GM12873 (cell line): Measurements from ENCODE around the gene SLC38A9.

Source experiments
- TF ChIP-seq, protein P1 (sequence below): IDR thresholded peaks from 2 replicates; pipeline ENCODE4 v1.5.1; 2012; ENCODE audit warnings: low read depth, mild to moderate bottlenecking, moderate library complexity, low read length, control low read depth; ENCODE audit not compliant: insufficient read depth; ENCODE audit errors: missing control alignments

The SLC38A9 gene

DNA sequence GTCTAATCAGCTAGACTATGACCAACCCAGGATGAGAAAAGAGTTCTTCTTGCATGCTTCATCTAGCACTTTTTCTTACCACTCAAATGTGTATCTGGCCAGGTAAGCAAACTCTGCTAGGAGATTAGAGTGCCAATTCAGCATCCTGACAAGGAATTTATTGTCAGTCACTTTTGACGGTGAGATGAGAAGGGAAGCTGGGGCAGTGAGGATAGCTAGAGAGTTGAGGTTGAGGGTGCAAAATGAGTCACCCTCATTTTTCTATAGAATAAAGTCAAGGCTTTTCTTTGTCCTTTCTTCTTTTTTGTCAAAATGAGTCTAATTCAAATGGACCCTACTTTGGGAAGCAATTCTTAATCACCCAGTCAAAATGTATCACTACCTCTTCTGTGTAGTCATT, 102.7 kb downstream of the SLC38A9 start:
- TF ChIP-seq, protein P1, sequence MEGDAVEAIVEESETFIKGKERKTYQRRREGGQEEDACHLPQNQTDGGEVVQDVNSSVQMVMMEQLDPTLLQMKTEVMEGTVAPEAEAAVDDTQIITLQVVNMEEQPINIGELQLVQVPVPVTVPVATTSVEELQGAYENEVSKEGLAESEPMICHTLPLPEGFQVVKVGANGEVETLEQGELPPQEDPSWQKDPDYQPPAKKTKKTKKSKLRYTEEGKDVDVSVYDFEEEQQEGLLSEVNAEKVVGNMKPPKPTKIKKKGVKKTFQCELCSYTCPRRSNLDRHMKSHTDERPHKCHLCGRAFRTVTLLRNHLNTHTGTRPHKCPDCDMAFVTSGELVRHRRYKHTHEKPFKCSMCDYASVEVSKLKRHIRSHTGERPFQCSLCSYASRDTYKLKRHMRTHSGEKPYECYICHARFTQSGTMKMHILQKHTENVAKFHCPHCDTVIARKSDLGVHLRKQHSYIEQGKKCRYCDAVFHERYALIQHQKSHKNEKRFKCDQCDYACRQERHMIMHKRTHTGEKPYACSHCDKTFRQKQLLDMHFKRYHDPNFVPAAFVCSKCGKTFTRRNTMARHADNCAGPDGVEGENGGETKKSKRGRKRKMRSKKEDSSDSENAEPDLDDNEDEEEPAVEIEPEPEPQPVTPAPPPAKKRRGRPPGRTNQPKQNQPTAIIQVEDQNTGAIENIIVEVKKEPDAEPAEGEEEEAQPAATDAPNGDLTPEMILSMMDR: no peak

DNA sequence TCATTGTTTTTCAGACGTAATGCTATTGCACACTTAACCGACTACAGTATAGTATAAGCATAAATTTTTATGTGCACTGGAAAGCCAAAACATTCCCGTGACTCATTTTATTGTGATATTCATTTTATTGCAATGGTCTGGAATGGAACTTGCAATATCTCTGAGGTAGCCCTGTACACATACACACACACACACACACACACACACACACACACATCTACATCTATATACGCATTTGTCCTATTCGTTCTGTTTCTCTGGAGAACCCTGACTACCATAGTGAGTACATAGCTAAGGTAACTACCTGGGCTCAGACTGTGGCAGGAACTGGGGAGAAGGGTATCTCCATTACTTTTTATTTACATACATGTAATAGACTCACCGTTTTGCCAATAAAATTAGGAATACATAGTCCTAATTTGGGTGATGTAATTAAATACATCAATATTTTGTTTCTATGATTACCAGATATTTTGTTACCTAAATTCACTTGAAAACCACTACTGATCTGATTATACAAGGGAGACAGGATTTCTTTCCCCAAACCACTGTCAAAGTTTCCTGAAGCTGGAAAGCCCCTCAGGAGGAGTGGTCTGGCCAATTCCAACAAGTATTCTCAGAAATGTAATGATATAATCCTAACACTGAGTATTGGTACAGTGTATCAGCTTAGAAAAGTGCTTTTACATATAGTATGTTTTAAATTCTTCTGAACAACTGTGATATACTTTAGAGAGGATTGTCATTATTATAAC, 103.4 kb downstream of the SLC38A9 start:
- TF ChIP-seq, protein P1: no peak

DNA sequence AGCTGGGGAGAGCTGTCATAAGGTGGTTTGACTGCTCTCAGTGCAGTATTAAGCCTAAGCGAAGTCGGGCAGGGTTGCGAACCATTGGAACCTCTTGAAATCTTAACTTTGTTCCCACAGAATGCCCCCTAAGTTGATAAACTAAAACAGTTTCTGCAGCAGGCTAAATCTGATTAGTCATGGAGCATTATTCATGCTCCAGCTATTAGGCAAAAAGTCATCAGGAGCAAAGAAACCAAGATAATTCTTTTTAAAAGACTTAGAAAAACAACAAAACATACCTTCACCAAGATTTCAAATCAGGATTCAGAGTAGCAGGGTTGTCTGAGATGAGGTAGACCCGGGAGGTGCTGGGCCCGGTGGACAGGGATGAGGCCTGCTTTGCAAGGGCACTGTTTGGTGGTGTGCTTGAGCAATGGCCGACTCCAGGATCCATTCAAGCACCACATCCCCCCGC, 107.5 kb downstream of the SLC38A9 start:
- TF ChIP-seq, protein P1: no peak

DNA sequence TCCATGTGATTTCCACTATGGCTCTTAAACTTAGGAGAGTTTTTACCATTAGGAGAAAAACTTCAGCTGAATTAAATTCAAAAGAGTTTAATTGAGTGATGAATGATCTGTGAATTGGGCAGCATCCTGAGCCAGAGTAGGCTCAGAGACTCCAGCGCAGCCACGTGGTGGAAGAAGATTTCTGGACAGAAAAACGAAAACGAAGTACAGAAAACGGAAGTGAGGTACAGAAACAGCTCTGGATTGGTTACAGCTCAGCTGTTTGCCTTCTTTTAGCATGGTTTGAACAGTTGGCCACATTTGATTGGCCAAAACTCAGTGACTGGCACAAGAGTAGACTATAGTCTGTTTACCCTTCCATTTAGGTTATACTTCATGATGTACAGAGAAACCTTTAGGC, 108.2 kb downstream of the SLC38A9 start:
- TF ChIP-seq, protein P1: no peak

DNA sequence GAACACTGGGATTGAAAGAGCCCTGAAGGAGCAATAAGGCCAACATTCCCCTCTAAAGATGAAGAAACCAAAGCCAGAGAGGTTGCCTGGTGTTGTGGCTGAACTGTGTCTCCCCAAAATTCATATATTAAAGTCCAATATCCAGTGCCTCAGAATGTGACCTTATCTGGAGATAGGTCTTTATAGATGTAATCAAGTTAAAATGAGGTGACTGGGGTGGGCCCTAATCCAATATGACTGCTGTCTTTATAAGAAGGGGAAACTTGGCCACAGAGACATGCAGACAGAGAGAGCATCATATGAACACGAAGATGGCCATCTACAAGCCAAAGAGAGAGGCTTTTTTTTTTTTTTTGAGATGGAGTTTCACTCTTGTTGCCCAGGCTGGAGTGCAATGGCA, 110.5 kb downstream of the SLC38A9 start:
- TF ChIP-seq, protein P1: no peak

DNA sequence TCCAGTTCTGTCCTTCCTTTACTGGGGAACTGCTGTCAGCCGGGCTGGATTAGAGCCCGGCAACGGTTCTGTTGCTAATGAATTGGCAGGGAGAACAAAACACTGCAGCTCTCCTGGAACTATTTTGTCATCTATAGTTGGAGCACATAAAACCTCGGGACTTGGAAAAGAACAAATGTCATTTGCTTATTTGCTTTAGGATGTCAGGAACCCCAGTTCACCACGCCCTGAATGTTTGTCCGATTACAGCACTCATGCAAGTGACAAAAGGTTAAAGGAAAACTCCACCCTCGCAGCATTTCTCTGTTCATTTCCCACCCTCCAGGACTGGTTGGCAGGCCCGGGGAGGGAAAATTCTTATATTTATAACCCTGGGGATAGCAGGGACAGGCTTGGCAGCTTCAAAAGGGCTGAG, 110.9 kb downstream of the SLC38A9 start:
- TF ChIP-seq, protein P1: no peak

DNA sequence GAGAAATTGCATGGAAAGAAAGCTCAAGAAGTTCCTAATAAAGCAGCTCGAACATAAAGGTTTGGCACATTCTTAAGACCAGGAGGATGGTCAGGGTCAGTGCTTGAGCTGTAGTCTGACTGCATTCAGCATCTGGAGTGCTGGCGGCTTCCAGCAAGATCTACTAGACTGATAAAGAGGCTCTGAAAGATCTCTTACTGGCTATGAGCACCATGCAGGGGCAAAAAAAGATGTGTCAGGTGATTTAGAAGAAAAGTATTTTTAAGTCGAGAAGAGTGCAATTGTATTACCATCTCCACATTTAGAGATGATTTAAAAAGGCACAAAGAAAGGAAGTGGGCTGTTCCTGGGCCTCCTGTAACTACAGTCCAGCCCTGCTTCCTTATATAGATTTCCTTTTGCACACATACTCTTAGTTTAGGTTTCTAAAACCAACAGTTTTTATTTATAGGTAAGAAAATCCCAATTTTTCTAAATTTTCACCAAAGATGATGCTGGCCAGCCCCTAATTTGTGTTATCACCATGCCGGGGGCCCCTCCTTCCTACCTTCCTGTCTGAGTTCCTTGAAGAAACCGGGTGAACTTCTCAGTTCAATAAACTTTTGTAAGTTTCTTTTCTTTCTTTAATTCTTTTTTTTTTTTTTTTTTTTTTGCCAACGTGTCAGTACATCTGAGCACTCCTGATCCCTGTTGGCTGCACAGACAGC, 111.5 kb downstream of the SLC38A9 start:
- TF ChIP-seq, protein P1: no peak
